ENCODE measurements around the gene SPAG6. TPM values are rescaled to one million over a fixed set of nuclear protein-coding genes. Genes with fewer than 3 reads are reported as not detected.
A peak's percentile ranks its signal among the peaks of the same experiment; 100 is the strongest.

Gene SPAG6
- total and polyA plus RNA-seq, 4 donors, result 0.23 TPM; not detected in 3

DNA sequence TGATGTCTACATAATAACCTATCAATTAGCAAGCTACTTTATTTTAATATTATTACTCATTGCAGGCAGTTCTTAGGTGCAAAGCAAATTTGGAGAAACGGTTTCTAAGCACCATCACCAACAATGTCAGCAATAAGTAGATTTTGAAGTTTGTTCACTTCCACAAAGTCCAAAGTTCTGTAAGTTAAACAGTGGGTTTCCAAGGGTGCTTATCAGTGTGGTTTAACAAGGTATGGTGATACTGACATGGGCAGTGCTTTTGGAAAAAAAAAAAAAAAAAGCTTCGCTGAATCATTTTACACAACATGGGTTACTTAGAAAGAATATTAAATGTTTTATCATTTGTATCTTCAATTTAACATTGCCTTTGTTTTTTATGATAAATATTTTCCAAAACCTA lies 101.8 kb downstream of the SPAG6 start:
- Histone ChIP-seq H3K27me3 (ENCODE audit: control insufficient read depth in 4 of 4, insufficient read depth in 4 of 4, low read length in 3 of 4) (peaks cover 0 to 3% (median 1%) of the 10 kb centered on the region in 4 donors), H3K9me3 (ENCODE audit: control insufficient read depth in 4 of 4, low read length in 3 of 4) (no peaks in the 10 kb centered on the region), H3K4me3 (ENCODE audit: low read depth in 1 of 3, low read length in 3 of 3) (no peak overlapping the region), H3K4me1 (ENCODE audit: control insufficient read depth in 4 of 4, insufficient read depth in 4 of 4, low read length in 3 of 4) (no peaks in the 10 kb centered on the region), H3K27ac (ENCODE audit: low read depth in 1 of 2, low read length in 2 of 2) (no peak overlapping the region), H3K9ac (ENCODE audit: low read depth in 1 of 2, low read length in 2 of 2) (no peak overlapping the region), H3K36me3 (ENCODE audit: control insufficient read depth in 4 of 4, insufficient read depth in 3 of 4, low read depth in 1 of 4, low read length in 3 of 4) (no peaks in the 10 kb centered on the region)
- WGBS, result 41% methylated on average over 2 of the region's 2 CpGs
- TF ChIP-seq YY1 (IDR thresholded peaks at IDR 0.05) (no peak), NR2F2 (IDR thresholded peaks at IDR 0.05) (no peak), HNF4A (conservative IDR thresholded peaks at IDR 0.05) (peak; percentile 21 to 57)
- TF ChIP-seq, protein P1, sequence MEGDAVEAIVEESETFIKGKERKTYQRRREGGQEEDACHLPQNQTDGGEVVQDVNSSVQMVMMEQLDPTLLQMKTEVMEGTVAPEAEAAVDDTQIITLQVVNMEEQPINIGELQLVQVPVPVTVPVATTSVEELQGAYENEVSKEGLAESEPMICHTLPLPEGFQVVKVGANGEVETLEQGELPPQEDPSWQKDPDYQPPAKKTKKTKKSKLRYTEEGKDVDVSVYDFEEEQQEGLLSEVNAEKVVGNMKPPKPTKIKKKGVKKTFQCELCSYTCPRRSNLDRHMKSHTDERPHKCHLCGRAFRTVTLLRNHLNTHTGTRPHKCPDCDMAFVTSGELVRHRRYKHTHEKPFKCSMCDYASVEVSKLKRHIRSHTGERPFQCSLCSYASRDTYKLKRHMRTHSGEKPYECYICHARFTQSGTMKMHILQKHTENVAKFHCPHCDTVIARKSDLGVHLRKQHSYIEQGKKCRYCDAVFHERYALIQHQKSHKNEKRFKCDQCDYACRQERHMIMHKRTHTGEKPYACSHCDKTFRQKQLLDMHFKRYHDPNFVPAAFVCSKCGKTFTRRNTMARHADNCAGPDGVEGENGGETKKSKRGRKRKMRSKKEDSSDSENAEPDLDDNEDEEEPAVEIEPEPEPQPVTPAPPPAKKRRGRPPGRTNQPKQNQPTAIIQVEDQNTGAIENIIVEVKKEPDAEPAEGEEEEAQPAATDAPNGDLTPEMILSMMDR (IDR thresholded peaks at IDR 0.05; ENCODE audit: low read depth, low read length, missing input control), result no peak
- no peak for DNase-seq (ENCODE audit: low spot score)

DNA sequence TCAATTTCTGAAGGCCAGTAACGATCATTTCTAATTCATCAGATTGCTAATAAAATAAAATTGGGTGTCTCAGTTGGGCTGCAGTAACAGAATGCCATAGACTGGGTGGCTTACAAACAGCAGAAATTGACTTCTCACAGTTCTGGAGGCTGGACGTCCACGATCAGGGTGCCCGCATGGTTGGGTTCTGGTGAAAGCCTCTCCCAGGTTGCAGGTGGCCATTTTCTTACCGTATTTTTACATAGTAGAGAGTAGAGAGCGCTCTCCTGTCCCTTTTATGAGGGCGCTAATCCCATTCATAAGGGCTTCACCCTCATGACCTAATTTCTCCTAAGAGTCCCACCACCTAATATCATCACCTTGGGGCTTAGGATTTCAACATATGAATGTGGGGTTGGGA lies 106.0 kb downstream of the SPAG6 start:
- Histone ChIP-seq H3K27ac (ENCODE audit: low read depth in 1 of 2, low read length in 2 of 2) (no peak overlapping the region), H3K4me1 (ENCODE audit: control insufficient read depth in 4 of 4, insufficient read depth in 4 of 4, low read length in 3 of 4) (no peaks in the 10 kb centered on the region), H3K9me3 (ENCODE audit: control insufficient read depth in 4 of 4, low read length in 3 of 4) (no peaks in the 10 kb centered on the region), H3K4me3 (ENCODE audit: low read depth in 1 of 3, low read length in 3 of 3) (no peak overlapping the region), H3K36me3 (ENCODE audit: control insufficient read depth in 4 of 4, insufficient read depth in 3 of 4, low read depth in 1 of 4, low read length in 3 of 4) (no peaks in the 10 kb centered on the region), H3K27me3 (ENCODE audit: control insufficient read depth in 4 of 4, insufficient read depth in 4 of 4, low read length in 3 of 4) (peaks cover 0 to 3% (median 0%) of the 10 kb centered on the region in 4 donors), H3K9ac (ENCODE audit: low read depth in 1 of 2, low read length in 2 of 2) (no peak overlapping the region)
- TF ChIP-seq, protein P2, sequence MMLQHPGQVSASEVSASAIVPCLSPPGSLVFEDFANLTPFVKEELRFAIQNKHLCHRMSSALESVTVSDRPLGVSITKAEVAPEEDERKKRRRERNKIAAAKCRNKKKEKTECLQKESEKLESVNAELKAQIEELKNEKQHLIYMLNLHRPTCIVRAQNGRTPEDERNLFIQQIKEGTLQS (IDR thresholded peaks at IDR 0.05), result no peak
- TF ChIP-seq GABPA (IDR thresholded peaks at IDR 0.05 in 1 of 2, conservative IDR thresholded peaks at IDR 0.05 in 1 of 2) (no peak), SP1 (IDR thresholded peaks at IDR 0.05) (no peak), NR2F2 (IDR thresholded peaks at IDR 0.05) (no peak), HNF4A (conservative IDR thresholded peaks at IDR 0.05) (no peak), RAD21 (IDR thresholded peaks at IDR 0.05) (no peak), EGR1 (IDR thresholded peaks at IDR 0.05; ENCODE audit: low read depth in 2 of 2) (no peak), FOXA2 (IDR thresholded peaks at IDR 0.05) (no peak), JUND (IDR thresholded peaks at IDR 0.05) (no peak), RXRA (IDR thresholded peaks at IDR 0.05) (no peak), FOXA1 (IDR thresholded peaks at IDR 0.05) (no peak), YY1 (IDR thresholded peaks at IDR 0.05) (no peak), TAF1 (conservative IDR thresholded peaks at IDR 0.05) (no peak), HNF4G (IDR thresholded peaks at IDR 0.05) (no peak)
- TF ChIP-seq, protein P3, sequence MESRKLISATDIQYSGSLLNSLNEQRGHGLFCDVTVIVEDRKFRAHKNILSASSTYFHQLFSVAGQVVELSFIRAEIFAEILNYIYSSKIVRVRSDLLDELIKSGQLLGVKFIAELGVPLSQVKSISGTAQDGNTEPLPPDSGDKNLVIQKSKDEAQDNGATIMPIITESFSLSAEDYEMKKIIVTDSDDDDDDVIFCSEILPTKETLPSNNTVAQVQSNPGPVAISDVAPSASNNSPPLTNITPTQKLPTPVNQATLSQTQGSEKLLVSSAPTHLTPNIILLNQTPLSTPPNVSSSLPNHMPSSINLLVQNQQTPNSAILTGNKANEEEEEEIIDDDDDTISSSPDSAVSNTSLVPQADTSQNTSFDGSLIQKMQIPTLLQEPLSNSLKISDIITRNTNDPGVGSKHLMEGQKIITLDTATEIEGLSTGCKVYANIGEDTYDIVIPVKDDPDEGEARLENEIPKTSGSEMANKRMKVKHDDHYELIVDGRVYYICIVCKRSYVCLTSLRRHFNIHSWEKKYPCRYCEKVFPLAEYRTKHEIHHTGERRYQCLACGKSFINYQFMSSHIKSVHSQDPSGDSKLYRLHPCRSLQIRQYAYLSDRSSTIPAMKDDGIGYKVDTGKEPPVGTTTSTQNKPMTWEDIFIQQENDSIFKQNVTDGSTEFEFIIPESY (IDR thresholded peaks at IDR 0.05), result no peak
- TF ChIP-seq, protein P4, sequence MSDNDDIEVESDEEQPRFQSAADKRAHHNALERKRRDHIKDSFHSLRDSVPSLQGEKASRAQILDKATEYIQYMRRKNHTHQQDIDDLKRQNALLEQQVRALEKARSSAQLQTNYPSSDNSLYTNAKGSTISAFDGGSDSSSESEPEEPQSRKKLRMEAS (IDR thresholded peaks at IDR 0.05), result no peak
- TF ChIP-seq, protein P1 (IDR thresholded peaks at IDR 0.05; ENCODE audit: low read depth, low read length, missing input control), result no peak
- TF ChIP-seq, protein P5, sequence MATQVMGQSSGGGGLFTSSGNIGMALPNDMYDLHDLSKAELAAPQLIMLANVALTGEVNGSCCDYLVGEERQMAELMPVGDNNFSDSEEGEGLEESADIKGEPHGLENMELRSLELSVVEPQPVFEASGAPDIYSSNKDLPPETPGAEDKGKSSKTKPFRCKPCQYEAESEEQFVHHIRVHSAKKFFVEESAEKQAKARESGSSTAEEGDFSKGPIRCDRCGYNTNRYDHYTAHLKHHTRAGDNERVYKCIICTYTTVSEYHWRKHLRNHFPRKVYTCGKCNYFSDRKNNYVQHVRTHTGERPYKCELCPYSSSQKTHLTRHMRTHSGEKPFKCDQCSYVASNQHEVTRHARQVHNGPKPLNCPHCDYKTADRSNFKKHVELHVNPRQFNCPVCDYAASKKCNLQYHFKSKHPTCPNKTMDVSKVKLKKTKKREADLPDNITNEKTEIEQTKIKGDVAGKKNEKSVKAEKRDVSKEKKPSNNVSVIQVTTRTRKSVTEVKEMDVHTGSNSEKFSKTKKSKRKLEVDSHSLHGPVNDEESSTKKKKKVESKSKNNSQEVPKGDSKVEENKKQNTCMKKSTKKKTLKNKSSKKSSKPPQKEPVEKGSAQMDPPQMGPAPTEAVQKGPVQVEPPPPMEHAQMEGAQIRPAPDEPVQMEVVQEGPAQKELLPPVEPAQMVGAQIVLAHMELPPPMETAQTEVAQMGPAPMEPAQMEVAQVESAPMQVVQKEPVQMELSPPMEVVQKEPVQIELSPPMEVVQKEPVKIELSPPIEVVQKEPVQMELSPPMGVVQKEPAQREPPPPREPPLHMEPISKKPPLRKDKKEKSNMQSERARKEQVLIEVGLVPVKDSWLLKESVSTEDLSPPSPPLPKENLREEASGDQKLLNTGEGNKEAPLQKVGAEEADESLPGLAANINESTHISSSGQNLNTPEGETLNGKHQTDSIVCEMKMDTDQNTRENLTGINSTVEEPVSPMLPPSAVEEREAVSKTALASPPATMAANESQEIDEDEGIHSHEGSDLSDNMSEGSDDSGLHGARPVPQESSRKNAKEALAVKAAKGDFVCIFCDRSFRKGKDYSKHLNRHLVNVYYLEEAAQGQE (IDR thresholded peaks at IDR 0.05), result no peak
- WGBS, result 97% methylated on average over 7 of the region's 7 CpGs
- DNase-seq (ENCODE audit: low spot score), result no peak

All from liver (tissue), 9 donors.